ENCODE measurements around the gene NFKB1. TPM values are rescaled to one million over a fixed set of nuclear protein-coding genes. Genes with fewer than 3 reads are reported as not detected.
"Not testable (repeated sequence)": the region's sequence is repeated elsewhere in the genome, so short reads cannot be mapped to it uniquely, and the experiment has no call there.

NFKB1 gene
- total RNA-seq, 4 donors from 2014 or later, result 20.0 to 27.2 (median 22.7) TPM

GRCh38 chr4:102565696-102566095 is 64.5 kb downstream of the NFKB1 start:
- Histone ChIP-seq H3K27ac (no peak overlapping the region), H3K4me1 (peaks cover 7 to 14% of the 10 kb centered on the region in 2 donors), H3K36me3 (peaks cover 0 to 8% of the 10 kb centered on the region in 2 donors), H3K9me3 (no peaks in the 10 kb centered on the region), H3K4me3 (no peak overlapping the region), H3K27me3 (no peaks in the 10 kb centered on the region)
- intact Hi-C loops (cut with DNase I; ENCODE audit: low total_unique reads) (no loop called here), in situ Hi-C loops (cut with MboI; ENCODE audit: low sequenced_read_pairs in 4 of 4) (no loop called here)
- ATAC-seq (no peak), DNase-seq (no peak)
- TF ChIP-seq POLR2A (IDR thresholded peaks at IDR 0.05) (no peak), CTCF (IDR thresholded peaks at IDR 0.05 in 4 of 5, conservative IDR thresholded peaks at IDR 0.05 in 1 of 5) (no peak)

GRCh38 chr4:102566426-102566825 is 65.3 kb downstream of the NFKB1 start:
- ATAC-seq, result no peak
- H3K4me1 ChIP-seq, result peaks cover 7% of the 10 kb centered on the region in 2 donors
- no peak overlapping the region for H3K4me3 ChIP-seq
- no peak overlapping the region for H3K27ac ChIP-seq
- intact Hi-C loops (cut with DNase I; ENCODE audit: low total_unique reads), result no loop called here
- in situ Hi-C loops (cut with MboI; ENCODE audit: low sequenced_read_pairs in 4 of 4), result no loop called here
- DNase-seq, result no peak
- no peaks in the 10 kb centered on the region for H3K27me3 ChIP-seq
- H3K9me3 ChIP-seq, result no peaks in the 10 kb centered on the region
- TF ChIP-seq POLR2A (IDR thresholded peaks at IDR 0.05) (no peak), CTCF (IDR thresholded peaks at IDR 0.05 in 4 of 5, conservative IDR thresholded peaks at IDR 0.05 in 1 of 5) (no peak)
- peaks cover 0 to 8% of the 10 kb centered on the region in 2 donors for H3K36me3 ChIP-seq

GRCh38 chr4:102567427-102567826 is 66.3 kb downstream of the NFKB1 start:
- Histone ChIP-seq H3K4me3 (no peak overlapping the region), H3K9me3 (no peaks in the 10 kb centered on the region), H3K4me1 (peaks cover 5 to 7% of the 10 kb centered on the region in 2 donors), H3K27me3 (no peaks in the 10 kb centered on the region), H3K27ac (no peak overlapping the region), H3K36me3 (peaks cover 0 to 8% of the 10 kb centered on the region in 2 donors)
- in situ Hi-C loops (cut with MboI; ENCODE audit: low sequenced_read_pairs in 4 of 4) (no loop called here), intact Hi-C loops (cut with DNase I; ENCODE audit: low total_unique reads) (no loop called here)
- ATAC-seq (no peak), DNase-seq (no peak)
- TF ChIP-seq POLR2A (IDR thresholded peaks at IDR 0.05) (no peak), CTCF (IDR thresholded peaks at IDR 0.05 in 4 of 5, conservative IDR thresholded peaks at IDR 0.05 in 1 of 5) (no peak)

GRCh38 chr4:102569200-102569599 is 68.0 kb downstream of the NFKB1 start:
- Histone ChIP-seq H3K27me3 (no peaks in the 10 kb centered on the region), H3K4me1 (peaks cover 5 to 7% of the 10 kb centered on the region in 2 donors), H3K27ac (no peak overlapping the region), H3K9me3 (no peaks in the 10 kb centered on the region), H3K36me3 (peaks cover 0 to 8% of the 10 kb centered on the region in 2 donors), H3K4me3 (no peak overlapping the region)
- in situ Hi-C loops (cut with MboI; ENCODE audit: low sequenced_read_pairs in 4 of 4), result no loop called here
- intact Hi-C loops (cut with DNase I; ENCODE audit: low total_unique reads), result no loop called here
- ATAC-seq, result no peak
- DNase-seq, result no peak
- TF ChIP-seq POLR2A (IDR thresholded peaks at IDR 0.05), result no peak

GRCh38 chr4:102570211-102570610 is 69.1 kb downstream of the NFKB1 start:
- H3K9me3 ChIP-seq; ATAC-seq; in situ Hi-C loops (cut with MboI; ENCODE audit: low sequenced_read_pairs in 4 of 4); DNase-seq; H3K36me3 ChIP-seq; intact Hi-C loops (cut with DNase I; ENCODE audit: low total_unique reads); H3K4me3 ChIP-seq; H3K4me1 ChIP-seq; H3K27ac ChIP-seq; H3K27me3 ChIP-seq: not testable (repeated sequence)

GRCh38 chr4:102572452-102572851 is 71.3 kb downstream of the NFKB1 start:
- in situ Hi-C loops (cut with MboI; ENCODE audit: low sequenced_read_pairs in 4 of 4) (no loop called here), intact Hi-C loops (cut with DNase I; ENCODE audit: low total_unique reads) (no loop called here)
- TF ChIP-seq CTCF (IDR thresholded peaks at IDR 0.05 in 4 of 5, conservative IDR thresholded peaks at IDR 0.05 in 1 of 5) (no peak), POLR2A (IDR thresholded peaks at IDR 0.05) (no peak)

More at GRCh38 chr4:102572452-102572851, 71.3 kb downstream of the NFKB1 start:
- peaks cover 0 to 8% of the 10 kb centered on the region in 2 donors for H3K36me3 ChIP-seq
- H3K27ac ChIP-seq, result no peak overlapping the region
- no peaks in the 10 kb centered on the region for H3K27me3 ChIP-seq
- ATAC-seq (no peak), DNase-seq (no peak)
- H3K9me3 ChIP-seq, result no peaks in the 10 kb centered on the region
- H3K4me1 ChIP-seq, result no peaks in the 10 kb centered on the region
- no peak overlapping the region for H3K4me3 ChIP-seq
